Ecto neural progenitor cell (in vitro differentiated cells): ENCODE data around the gene CNOT6.
A peak's percentile ranks its signal among the peaks of the same experiment; 100 is the strongest.
"Not testable (repeated sequence)": the region's sequence is repeated elsewhere in the genome, so short reads cannot be mapped to it uniquely, and the experiment has no call there.

Experiments used
- DNase-seq: peaks from one replicate; pipeline ENCODE4 v3.0.0-alpha.2; 2018; ENCODE audit warnings: low spot score

Gene CNOT6

DNA sequence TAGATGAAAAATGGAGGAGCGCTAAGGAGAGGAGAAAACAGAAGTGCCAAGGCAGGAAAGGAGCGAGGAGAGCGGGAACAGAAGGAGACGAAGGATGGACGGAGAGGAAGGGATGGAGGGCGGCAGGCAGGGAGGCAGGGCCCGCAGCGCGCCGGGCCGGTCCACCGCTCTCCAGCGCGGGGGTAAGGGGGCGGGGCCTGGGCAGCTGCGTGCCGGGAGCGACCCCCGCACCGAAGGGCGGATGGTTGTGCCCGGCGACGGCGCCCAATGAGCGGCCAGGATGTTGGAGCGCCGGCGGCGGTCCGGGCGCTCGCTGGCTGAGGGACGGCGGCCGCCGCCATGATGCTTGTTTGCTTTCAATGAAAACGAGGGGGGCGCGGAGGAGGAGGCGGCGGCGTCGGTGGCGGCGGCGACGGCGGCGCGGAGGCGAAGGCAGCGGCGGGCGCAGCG is at the start of gene CNOT6:
TSS of gene CNOT6 (plus strand) at position 320 of the 450 bp plus-strand sequence. CDS start 34,898 bp downstream, outside the sequence.
- peak; percentile 96 for DNase-seq

- no peak for DNase-seq
Measured at GRCh38 chr5:180454752-180455151, 39.4 kb upstream of the CNOT6 start.

- no peak for DNase-seq
Measured at GRCh38 chr5:180455872-180456271, 38.3 kb upstream of the CNOT6 start.

DNA sequence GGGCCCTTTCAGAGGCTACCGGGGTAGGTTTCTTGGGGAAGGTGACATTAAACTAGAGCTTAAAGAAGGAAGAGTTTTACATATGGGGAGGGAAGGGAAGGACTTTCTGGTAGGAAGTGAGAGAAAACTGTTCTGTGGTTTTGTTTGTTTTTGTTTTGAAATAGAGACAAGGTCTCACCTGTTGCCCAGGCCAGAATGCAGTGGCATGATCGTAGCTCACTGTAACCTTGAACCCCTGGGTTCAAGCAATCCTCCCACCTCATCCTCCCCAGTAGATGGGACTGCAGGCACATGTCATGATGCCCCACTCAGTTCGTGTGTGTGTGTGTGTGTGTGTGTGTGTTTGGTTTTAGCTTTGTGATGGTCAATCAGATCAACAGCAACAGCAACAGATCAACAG is 37.4 kb upstream of the CNOT6 start:
- DNase-seq, result no peak

GRCh38 chr5:180458852-180459673 is 35.1 kb upstream of the CNOT6 start:
- DNase-seq, result not testable (repeated sequence)

GRCh38 chr5:180459674-180460142 is 34.5 kb upstream of the CNOT6 start:
- DNase-seq, result not testable (repeated sequence)

DNA sequence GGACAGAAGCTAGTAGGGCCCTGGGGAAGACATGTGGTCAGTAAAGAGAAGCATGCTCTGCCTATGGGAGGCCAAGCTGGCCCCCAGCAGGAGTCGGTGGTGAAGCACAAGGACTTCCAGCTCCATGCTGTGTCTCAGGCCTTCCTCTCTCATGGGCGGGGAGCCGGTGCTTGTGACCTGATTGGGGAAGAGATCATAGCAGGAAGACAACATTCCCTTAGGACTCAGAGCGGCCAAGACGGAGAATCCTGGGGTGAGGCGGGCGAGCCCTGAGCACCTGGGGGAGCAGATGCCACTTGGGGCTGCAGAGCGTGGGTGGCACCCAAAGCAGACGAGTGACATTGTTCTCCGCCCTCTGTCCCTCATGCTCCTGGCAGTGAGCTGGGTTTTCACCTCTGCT is 33.3 kb upstream of the CNOT6 start:
- DNase-seq, result no peak

GRCh38 chr5:180461303-180461702 is 32.9 kb upstream of the CNOT6 start:
- no peak for DNase-seq

DNA sequence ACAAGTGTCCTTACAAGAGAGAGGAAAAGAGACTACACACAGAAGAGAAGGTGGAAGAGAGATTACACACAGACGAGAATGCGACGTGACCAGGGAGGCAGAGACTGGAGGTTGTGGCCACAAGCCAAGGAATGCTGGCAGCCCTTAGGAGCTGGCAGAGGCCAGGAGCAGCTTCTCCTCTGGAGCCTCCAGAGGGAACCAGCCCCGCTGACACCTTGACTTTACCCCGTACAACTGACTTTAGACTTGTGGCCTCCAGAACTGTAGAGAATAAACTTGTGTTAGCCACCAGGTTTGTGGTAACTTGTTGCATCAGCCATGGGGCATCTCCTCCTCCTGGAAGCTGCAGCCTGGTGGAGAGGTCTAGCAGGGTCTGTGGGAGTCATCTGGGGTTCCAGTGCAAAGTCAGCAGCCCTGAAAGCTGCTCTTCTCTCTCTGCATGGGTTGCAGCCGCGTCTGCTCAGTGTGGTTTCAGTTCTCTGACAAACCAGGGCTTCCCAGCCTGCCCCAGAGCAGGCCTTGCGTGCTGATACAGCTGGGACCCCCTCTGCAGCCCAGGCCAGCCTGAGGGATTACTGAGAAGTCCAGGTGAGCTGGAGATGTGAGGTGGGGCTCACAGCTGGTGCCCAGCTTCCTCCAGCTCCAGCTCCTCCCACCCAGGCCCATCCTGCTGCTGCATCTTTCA is 30.8 kb upstream of the CNOT6 start:
- DNase-seq, result no peak

DNA sequence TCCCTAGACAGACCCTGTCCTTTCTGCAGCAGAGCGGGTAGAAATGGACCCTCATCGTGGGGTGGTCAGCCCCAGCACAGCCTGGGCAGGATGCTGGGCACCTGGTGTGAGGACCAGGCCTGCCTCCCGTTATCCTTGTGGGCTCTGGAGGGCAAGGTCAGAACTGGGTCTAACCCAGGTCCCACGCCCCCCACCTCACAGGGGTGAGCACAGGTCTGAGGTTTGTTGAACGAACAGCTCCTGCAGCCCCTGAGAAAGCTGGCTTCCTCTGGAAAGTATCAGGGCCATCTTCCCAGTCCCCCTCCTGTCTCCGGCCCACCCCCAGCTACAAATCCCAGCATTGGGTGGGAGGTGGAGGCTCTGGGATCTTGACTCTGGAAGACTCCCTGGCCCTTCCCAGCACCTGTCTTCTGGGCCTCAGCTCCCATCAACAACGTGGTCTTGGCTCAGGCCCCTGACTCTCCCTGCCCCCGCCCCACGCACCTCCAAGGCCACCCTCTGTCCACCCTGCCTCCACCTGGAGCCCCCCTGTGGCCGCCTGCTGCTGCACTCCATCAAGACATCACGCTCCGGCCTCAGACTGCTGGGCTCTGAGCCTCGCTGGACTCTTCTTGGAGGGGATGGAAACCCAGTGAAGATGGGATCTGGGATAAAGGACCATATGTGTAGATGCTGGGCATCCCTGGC is 30.1 kb upstream of the CNOT6 start:
- DNase-seq, result no peak

GRCh38 chr5:180464603-180464970 is 29.6 kb upstream of the CNOT6 start:
- DNase-seq, result no peak

- DNase-seq, result not testable (repeated sequence)
Measured at GRCh38 chr5:180465052-180465451, 29.1 kb upstream of the CNOT6 start.

- DNase-seq, result no peak
Measured at GRCh38 chr5:180466316-180466715, 27.9 kb upstream of the CNOT6 start.

DNA sequence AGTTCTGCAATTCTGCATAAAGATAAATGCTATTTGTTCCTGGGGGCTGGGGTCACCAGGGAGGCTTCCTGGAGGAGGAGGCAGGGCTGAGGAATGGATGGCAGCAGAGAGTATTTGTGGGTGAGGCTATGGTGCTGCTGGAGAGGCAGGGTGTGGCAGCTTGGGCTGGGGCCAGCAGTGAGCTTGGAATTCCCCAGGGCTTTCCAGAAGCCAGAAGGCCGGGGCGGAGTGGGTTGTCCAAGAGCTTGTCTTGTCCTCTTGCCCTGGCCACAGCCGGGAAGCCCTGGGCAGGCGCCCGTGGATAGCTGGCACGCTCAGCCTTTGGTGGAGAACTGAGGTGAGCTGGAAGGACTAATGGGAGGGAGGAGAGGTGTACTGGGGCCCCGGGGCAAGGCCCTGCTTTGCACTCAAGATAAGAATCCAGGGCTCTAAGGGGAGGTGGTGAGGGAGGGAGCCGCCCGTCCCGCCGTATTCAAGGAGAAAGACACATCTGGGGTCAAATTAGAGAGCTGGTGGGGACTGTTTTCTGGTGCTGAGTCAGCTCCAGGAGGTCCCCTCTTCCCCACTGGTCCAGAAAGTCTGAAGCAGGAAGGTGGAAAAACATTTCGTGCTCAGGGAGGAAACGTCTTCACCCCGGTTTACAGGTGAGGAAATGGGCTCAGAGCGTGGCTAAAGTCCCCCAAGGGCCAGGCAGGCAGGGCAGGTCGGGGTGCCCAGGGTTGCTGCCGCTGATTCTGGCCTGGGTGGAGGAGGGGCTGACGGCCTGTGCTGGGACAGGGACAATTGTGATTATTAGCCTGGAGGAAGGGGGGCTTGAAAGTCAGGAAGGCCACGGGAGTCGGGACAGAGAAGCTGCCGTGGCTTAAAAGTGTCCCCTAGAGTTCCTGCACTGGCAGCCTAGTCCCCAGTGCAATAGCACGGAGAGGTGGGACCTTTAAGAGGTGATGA is 26.9 kb upstream of the CNOT6 start:
- DNase-seq, result no peak

- no peak for DNase-seq
Measured at GRCh38 chr5:180467989-180468731, 26.0 kb upstream of the CNOT6 start.

DNA sequence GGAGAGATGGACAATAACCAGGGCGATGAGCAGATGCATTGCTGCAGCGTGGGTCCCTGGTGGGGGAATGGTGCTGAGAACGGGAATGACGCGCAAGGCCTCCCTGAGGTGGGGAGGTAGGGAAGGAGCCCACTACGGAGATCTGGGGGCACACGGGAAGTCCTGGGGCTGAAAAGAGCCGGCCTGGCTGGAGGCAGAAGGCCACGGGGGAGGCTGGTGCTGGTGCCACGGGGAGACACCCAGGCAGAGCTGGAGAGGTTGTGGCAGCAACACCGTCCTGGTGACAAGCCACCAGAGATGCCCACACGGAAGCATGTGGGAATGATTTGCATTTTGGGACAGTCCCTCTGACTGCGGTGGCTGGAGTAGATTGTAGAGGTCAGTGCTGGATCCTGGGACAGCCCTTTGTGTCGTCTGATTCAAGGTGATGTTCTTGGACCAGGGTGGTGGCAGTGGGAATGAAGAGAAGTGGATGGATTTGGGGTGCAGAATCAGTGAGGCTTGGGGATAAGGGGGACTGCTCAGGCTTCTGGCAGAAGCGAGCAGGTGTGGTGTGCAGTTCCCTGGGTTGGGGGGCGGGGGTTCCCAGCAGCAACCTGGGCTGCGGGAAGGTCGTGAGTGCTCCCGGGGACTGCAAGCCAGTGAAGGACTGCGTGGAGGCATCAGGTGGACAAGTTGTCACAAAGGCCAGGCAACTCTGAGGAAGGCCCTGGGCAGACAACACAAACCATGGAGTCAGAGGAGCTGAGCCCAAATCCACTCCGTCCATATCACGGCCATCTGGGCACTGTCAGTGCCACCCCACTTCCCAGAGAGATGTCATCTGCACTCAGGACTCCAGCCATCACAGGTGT is 25.2 kb upstream of the CNOT6 start:
- peak; percentile 41 for DNase-seq

GRCh38 chr5:180469586-180469865 is 24.7 kb upstream of the CNOT6 start:
- peak; percentile 32 for DNase-seq

GRCh38 chr5:180469866-180470265 is 24.3 kb upstream of the CNOT6 start:
- DNase-seq, result no peak

GRCh38 chr5:180470361-180470760 is 23.8 kb upstream of the CNOT6 start:
- DNase-seq, result peak; percentile 34

GRCh38 chr5:180470966-180471582 is 23.1 kb upstream of the CNOT6 start:
- DNase-seq, result peak; percentile 80
